Nephron progenitor cell (in vitro differentiated cells): ENCODE measurements around the gene SLC49A3.

Experiments
- DNase-seq: peaks from one replicate; pipeline ENCODE4 v3.0.0; 2021
- H3K27ac Mint-ChIP-seq: 2 replicates; pipeline ENCODE4 v1.8.0; 2021; ENCODE audit warnings: mild to moderate bottlenecking, moderate library complexity, mixed read lengths
- H3K27me3 Mint-ChIP-seq: 2 replicates; pipeline ENCODE4 v1.8.0; 2021; ENCODE audit warnings: mild to moderate bottlenecking, low read depth, mixed read lengths; ENCODE audit not compliant: poor library complexity
- H3K36me3 Mint-ChIP-seq: 2 replicates; pipeline ENCODE4 v1.8.0; 2021; ENCODE audit warnings: low read depth, mixed read lengths
- H3K4me1 Mint-ChIP-seq: 2 replicates; pipeline ENCODE4 v1.8.0; 2021; ENCODE audit warnings: mixed read lengths
- H3K4me3 Mint-ChIP-seq: 2 replicates; pipeline ENCODE4 v1.8.0; 2021; ENCODE audit warnings: mild to moderate bottlenecking, moderate library complexity, mixed read lengths
- H3K9me3 Mint-ChIP-seq: 2 replicates; pipeline ENCODE4 v1.8.0; 2021; ENCODE audit warnings: mild to moderate bottlenecking, moderate library complexity, mixed read lengths
- CTCF ChIP-seq: fragments of 200-600 bp; sonication (generic); IDR thresholded peaks from 2 replicates; pipeline ENCODE4 v1.5.0; 2021; ENCODE audit warnings: antibody characterized with exemption

The SLC49A3 gene

GRCh38 chr4:704971-705277 lies 16.0 kb upstream of the SLC49A3 start:
- no peak for DNase-seq
- Mint-ChIP-seq H3K4me1 (peaks cover 27% of the 10 kb centered on the region), H3K27ac (no peak overlapping the region), H3K27me3 (peaks cover 13% of the 10 kb centered on the region), H3K9me3 (peaks cover 14% of the 10 kb centered on the region), H3K36me3 (peaks cover 16% of the 10 kb centered on the region), H3K4me3 (no peak overlapping the region)
- TF ChIP-seq CTCF, result no peak

- no peak for DNase-seq
- Mint-ChIP-seq H3K4me3 (no peak overlapping the region), H3K27ac (no peak overlapping the region), H3K36me3 (peaks cover 10% of the 10 kb centered on the region), H3K27me3 (peaks cover 13% of the 10 kb centered on the region), H3K4me1 (peaks cover 25% of the 10 kb centered on the region), H3K9me3 (peaks cover 8% of the 10 kb centered on the region)
- TF ChIP-seq CTCF, result no peak
These were observed 15.4 kb upstream of the SLC49A3 start for GRCh38 chr4:704198-704891.

- no peak overlapping the region for H3K4me3 Mint-ChIP-seq
- peaks cover 18% of the 10 kb centered on the region for H3K27me3 Mint-ChIP-seq
- H3K36me3 Mint-ChIP-seq, result peaks cover 2% of the 10 kb centered on the region
- TF ChIP-seq CTCF, result no peak
- no peak for DNase-seq
- H3K4me1 Mint-ChIP-seq, result peaks cover 23% of the 10 kb centered on the region
- peaks cover 4% of the 10 kb centered on the region for H3K9me3 Mint-ChIP-seq
- H3K27ac Mint-ChIP-seq, result no peak overlapping the region
These were observed 14.6 kb upstream of the SLC49A3 start for GRCh38 chr4:703336-704197.

GRCh38 chr4:702618-703048 lies 13.7 kb upstream of the SLC49A3 start:
- H3K27me3 Mint-ChIP-seq, result peaks cover 18% of the 10 kb centered on the region
- H3K9me3 Mint-ChIP-seq, result peaks cover 5% of the 10 kb centered on the region
- TF ChIP-seq CTCF, result no peak
- H3K36me3 Mint-ChIP-seq, result no peaks in the 10 kb centered on the region
- no peak overlapping the region for H3K4me3 Mint-ChIP-seq
- no peak for DNase-seq
- H3K27ac Mint-ChIP-seq, result no peak overlapping the region
- H3K4me1 Mint-ChIP-seq, result peaks cover 23% of the 10 kb centered on the region

GRCh38 chr4:700587-701264 lies 11.8 kb upstream of the SLC49A3 start:
- Mint-ChIP-seq H3K4me1 (peaks cover 23% of the 10 kb centered on the region), H3K4me3 (no peak overlapping the region), H3K27me3 (peaks cover 26% of the 10 kb centered on the region), H3K9me3 (peaks cover 5% of the 10 kb centered on the region), H3K36me3 (no peaks in the 10 kb centered on the region), H3K27ac (no peak overlapping the region)
- DNase-seq, result no peak
- TF ChIP-seq CTCF, result no peak
